WTC11 (cell line): ENCODE results near the gene SRRM5. TPM values are rescaled to one million over a fixed set of nuclear protein-coding genes. Genes with fewer than 3 reads are reported as not detected.

Experiments used
- ATAC-seq: fragments of 200-7000 bp; cut with Tn5 transposase; 2 replicates; pipeline ENCODE4 v1.10.0; 2021; ENCODE audit warnings: mild to moderate bottlenecking, moderate library complexity
- CTCF ChIA-PET: fragments of 300-600 bp; sonication (Branson Sonifier 250); formaldehyde crosslinking; loops from one replicate; lab custom pipeline; 2021; ENCODE audit warnings: antibody characterized with exemption; lab: Charles Lee
- POLR2A ChIA-PET: fragments of 350-600 bp; sonication (Branson Sonifier 250); formaldehyde crosslinking; loops from one replicate; lab custom pipeline; 2021; ENCODE audit warnings: antibody characterized with exemption; lab: Charles Lee
- DNase-seq: peaks from one replicate; pipeline ENCODE4 v3.0.0; 2021; ENCODE audit warnings: low spot score
- H3K27ac Mint-ChIP-seq: 2 replicates; pipeline ENCODE4 v1.8.0; 2021; ENCODE audit warnings: mixed read lengths
- H3K27me3 Mint-ChIP-seq: 2 replicates; pipeline ENCODE4 v1.8.0; 2021; ENCODE audit warnings: low read depth, mild to moderate bottlenecking, moderate library complexity, mixed read lengths
- H3K36me3 Mint-ChIP-seq: 2 replicates; pipeline ENCODE4 v1.8.0; 2021; ENCODE audit warnings: mixed read lengths
- H3K4me1 Mint-ChIP-seq: 2 replicates; pipeline ENCODE4 v1.8.0; 2022; ENCODE audit warnings: mixed read lengths
- H3K4me3 Mint-ChIP-seq: 2 replicates; pipeline ENCODE4 v1.8.0; 2021; ENCODE audit warnings: mild to moderate bottlenecking, moderate library complexity, mixed read lengths
- H3K9me3 Mint-ChIP-seq: 2 replicates; pipeline ENCODE4 v1.8.0; 2021; ENCODE audit warnings: mixed read lengths
- ATF1 ChIP-seq: sonication (generic); formaldehyde crosslinking; IDR thresholded peaks from 2 replicates; pipeline ENCODE4 v1.8.1; 2023; ENCODE audit warnings: mild to moderate bottlenecking, moderate library complexity, missing genetic modification reagents
- CBFB ChIP-seq: sonication (generic); formaldehyde crosslinking; IDR thresholded peaks from 2 replicates; pipeline ENCODE4 v1.8.1; 2022; ENCODE audit warnings: mild to moderate bottlenecking, low read depth, missing genetic modification reagents
- E2F4 ChIP-seq: sonication (generic); formaldehyde crosslinking; IDR thresholded peaks from 2 replicates; pipeline ENCODE4 v1.8.1; 2022; ENCODE audit warnings: low read depth, mild to moderate bottlenecking, moderate library complexity, missing genetic modification reagents, borderline replicate concordance
- EMX1 ChIP-seq: fragments of 250-450 bp; sonication (Bioruptor Pico); IDR thresholded peaks from 2 replicates; pipeline ENCODE4 v1.8.0; 2021; ENCODE audit warnings: mild to moderate bottlenecking
- FOXK1 ChIP-seq: sonication (generic); formaldehyde crosslinking; IDR thresholded peaks from 2 replicates; pipeline ENCODE4 v1.8.0; 2022; ENCODE audit warnings: mild to moderate bottlenecking, moderate library complexity, missing genetic modification reagents
- JUN ChIP-seq: sonication (generic); formaldehyde crosslinking; IDR thresholded peaks from 2 replicates; pipeline ENCODE4 v1.8.0; 2023; ENCODE audit warnings: mild to moderate bottlenecking, missing genetic modification reagents
- MLX ChIP-seq: sonication (generic); formaldehyde crosslinking; IDR thresholded peaks from 2 replicates; pipeline ENCODE4 v1.8.1; 2023; ENCODE audit warnings: mild to moderate bottlenecking, missing genetic modification reagents, moderate library complexity
- MXD4 ChIP-seq: fragments of 250-450 bp; sonication (Bioruptor Pico); IDR thresholded peaks from 2 replicates; pipeline ENCODE4 v1.8.0; 2021; ENCODE audit warnings: mild to moderate bottlenecking, moderate library complexity, borderline replicate concordance
- NFATC4 ChIP-seq: fragments of 250-450 bp; sonication (Bioruptor Pico); IDR thresholded peaks from 2 replicates; pipeline ENCODE4 v1.9.0; 2021; ENCODE audit warnings: mild to moderate bottlenecking
- NR2C2 ChIP-seq: sonication (generic); formaldehyde crosslinking; IDR thresholded peaks from 2 replicates; pipeline ENCODE4 v1.8.0; 2022; ENCODE audit warnings: mild to moderate bottlenecking, missing genetic modification reagents
- RELA ChIP-seq: sonication (generic); formaldehyde crosslinking; IDR thresholded peaks from 2 replicates; pipeline ENCODE4 v1.8.1; 2022; ENCODE audit warnings: missing genetic modification reagents, mild to moderate bottlenecking, borderline replicate concordance
- SMAD3 ChIP-seq: sonication (generic); formaldehyde crosslinking; IDR thresholded peaks from 2 replicates; pipeline ENCODE4 v1.8.0; 2022; ENCODE audit warnings: missing genetic modification reagents, mild to moderate bottlenecking, borderline replicate concordance
- STAT6 ChIP-seq: sonication (generic); formaldehyde crosslinking; conservative IDR thresholded peaks from 2 replicates; pipeline ENCODE4 v1.8.1; 2023; ENCODE audit warnings: mild to moderate bottlenecking, low read depth, missing genetic modification reagents, moderate library complexity
- TCF7 ChIP-seq: sonication (generic); formaldehyde crosslinking; IDR thresholded peaks from 2 replicates; pipeline ENCODE4 v1.8.0; 2022; ENCODE audit warnings: mild to moderate bottlenecking, low read depth, missing genetic modification reagents, moderate library complexity
- ZNF263 ChIP-seq: sonication (generic); formaldehyde crosslinking; IDR thresholded peaks from 2 replicates; pipeline ENCODE4 v1.8.1; 2022; ENCODE audit warnings: low read depth, mild to moderate bottlenecking, moderate library complexity, missing genetic modification reagents
- ZNF281 ChIP-seq: sonication (generic); formaldehyde crosslinking; IDR thresholded peaks from 2 replicates; pipeline ENCODE4 v1.8.0; 2023; ENCODE audit warnings: mild to moderate bottlenecking, missing genetic modification reagents
- ZNF317 ChIP-seq: sonication (generic); formaldehyde crosslinking; IDR thresholded peaks from 2 replicates; pipeline ENCODE4 v1.8.1; 2023; ENCODE audit warnings: low read depth, mild to moderate bottlenecking, moderate library complexity, missing genetic modification reagents, borderline replicate concordance
- ZNF425 ChIP-seq: fragments of 250-450 bp; sonication (Bioruptor Pico); conservative IDR thresholded peaks from 2 replicates; pipeline ENCODE4 v1.9.0; 2021; ENCODE audit warnings: mild to moderate bottlenecking
- total RNA-seq: library from RNA; stranded (reverse); gene quantifications from 3 replicates; pipeline ENCODE4 v1.2.3, GENCODE V29; 2021
- TF ChIP-seq, protein P1 (sequence below): fragments of 200-600 bp; IDR thresholded peaks from 2 replicates; pipeline ENCODE4 v1.8.0; 2022; ENCODE audit warnings: antibody characterized with exemption
- TF ChIP-seq, protein P2 (sequence below): sonication (generic); formaldehyde crosslinking; IDR thresholded peaks from 2 replicates; pipeline ENCODE4 v1.8.1; 2022; ENCODE audit warnings: missing genetic modification reagents, borderline replicate concordance

SRRM5 gene
- total RNA-seq, 1 experiment from 2014 or later: 0.42 TPM

- ATAC-seq (no peak), DNase-seq (no peak)
- H3K27me3 Mint-ChIP-seq: no peaks in the 10 kb centered on the region
- no peaks in the 10 kb centered on the region for H3K9me3 Mint-ChIP-seq
- H3K27ac Mint-ChIP-seq: no peak overlapping the region
- TF ChIP-seq STAT6 (CRISPR knock-in tag) (no peak), CBFB (CRISPR knock-in tag) (no peak), NFATC4 (CRISPR knock-in tag) (no peak), ZNF425 (CRISPR knock-in tag) (no peak), E2F4 (no peak), NR2C2 (CRISPR knock-in tag) (no peak), MXD4 (CRISPR knock-in tag) (no peak), TCF7 (CRISPR knock-in tag) (no peak), ZNF263 (CRISPR knock-in tag) (no peak), FOXK1 (CRISPR knock-in tag) (no peak)
- TF ChIP-seq, protein P1, sequence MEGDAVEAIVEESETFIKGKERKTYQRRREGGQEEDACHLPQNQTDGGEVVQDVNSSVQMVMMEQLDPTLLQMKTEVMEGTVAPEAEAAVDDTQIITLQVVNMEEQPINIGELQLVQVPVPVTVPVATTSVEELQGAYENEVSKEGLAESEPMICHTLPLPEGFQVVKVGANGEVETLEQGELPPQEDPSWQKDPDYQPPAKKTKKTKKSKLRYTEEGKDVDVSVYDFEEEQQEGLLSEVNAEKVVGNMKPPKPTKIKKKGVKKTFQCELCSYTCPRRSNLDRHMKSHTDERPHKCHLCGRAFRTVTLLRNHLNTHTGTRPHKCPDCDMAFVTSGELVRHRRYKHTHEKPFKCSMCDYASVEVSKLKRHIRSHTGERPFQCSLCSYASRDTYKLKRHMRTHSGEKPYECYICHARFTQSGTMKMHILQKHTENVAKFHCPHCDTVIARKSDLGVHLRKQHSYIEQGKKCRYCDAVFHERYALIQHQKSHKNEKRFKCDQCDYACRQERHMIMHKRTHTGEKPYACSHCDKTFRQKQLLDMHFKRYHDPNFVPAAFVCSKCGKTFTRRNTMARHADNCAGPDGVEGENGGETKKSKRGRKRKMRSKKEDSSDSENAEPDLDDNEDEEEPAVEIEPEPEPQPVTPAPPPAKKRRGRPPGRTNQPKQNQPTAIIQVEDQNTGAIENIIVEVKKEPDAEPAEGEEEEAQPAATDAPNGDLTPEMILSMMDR: no peak
- ChIA-PET CTCF (interaction anchor here (1.0 to 2.3 kb wide), 4 partner anchors 34 to 143 kb away, joined by 3 to 10 read pairs (median 4); no protein-coding TSS in a partner anchor), POLR2A (no interaction called here)
- H3K4me1 Mint-ChIP-seq: no peaks in the 10 kb centered on the region
- no peak overlapping the region for H3K4me3 Mint-ChIP-seq
- H3K36me3 Mint-ChIP-seq: peaks cover 23% of the 10 kb centered on the region
These were observed 22.6 kb upstream of the SRRM5 start for GRCh38 chr19:43589277-43589676.

DNA sequence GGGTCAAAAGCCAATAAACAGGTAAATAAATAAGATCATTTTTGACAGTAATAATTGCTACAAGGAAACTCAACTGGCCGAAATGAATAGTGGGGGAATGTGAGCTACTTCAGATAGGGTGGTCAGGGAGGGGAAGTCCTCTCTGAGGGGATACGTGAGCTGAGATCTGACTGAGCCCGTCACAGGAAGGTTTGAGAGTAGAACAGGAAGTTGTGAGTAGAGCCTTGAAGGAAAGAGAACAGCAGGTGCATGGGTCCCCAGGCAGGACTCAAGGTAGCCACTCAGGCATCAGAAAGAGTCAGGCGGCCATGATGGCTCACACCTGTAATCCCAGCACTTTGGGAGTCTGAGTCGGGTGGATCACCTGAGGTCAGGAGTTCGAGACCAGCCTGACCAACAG is 22.2 kb upstream of the SRRM5 start:
- POLR2A ChIA-PET: no interaction called here
- DNase-seq (no peak), ATAC-seq (no peak)
- CTCF ChIA-PET: interaction anchor here (1.0 to 2.3 kb wide), 3 partner anchors 34 to 63 kb away, joined by 3 to 10 read pairs (median 6); no protein-coding TSS in a partner anchor
- no peaks in the 10 kb centered on the region for H3K9me3 Mint-ChIP-seq
- no peak for TF ChIP-seq ATF1 (CRISPR knock-in tag)
- TF ChIP-seq ZNF281: no peak
- no peak for TF ChIP-seq RELA (CRISPR knock-in tag)
- TF ChIP-seq, protein P2, sequence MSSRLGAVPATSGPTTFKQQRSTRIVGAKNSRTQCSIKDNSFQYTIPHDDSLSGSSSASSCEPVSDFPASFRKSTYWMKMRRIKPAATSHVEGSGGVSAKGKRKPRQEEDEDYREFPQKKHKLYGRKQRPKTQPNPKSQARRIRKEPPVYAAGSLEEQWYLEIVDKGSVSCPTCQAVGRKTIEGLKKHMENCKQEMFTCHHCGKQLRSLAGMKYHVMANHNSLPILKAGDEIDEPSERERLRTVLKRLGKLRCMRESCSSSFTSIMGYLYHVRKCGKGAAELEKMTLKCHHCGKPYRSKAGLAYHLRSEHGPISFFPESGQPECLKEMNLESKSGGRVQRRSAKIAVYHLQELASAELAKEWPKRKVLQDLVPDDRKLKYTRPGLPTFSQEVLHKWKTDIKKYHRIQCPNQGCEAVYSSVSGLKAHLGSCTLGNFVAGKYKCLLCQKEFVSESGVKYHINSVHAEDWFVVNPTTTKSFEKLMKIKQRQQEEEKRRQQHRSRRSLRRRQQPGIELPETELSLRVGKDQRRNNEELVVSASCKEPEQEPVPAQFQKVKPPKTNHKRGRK (CRISPR knock-in tag): no peak
- TF ChIP-seq EMX1 (CRISPR knock-in tag): no peak
- TF ChIP-seq JUN: no peak
- TF ChIP-seq MLX (CRISPR knock-in tag): no peak
- no peak for TF ChIP-seq ZNF317 (CRISPR knock-in tag)
- TF ChIP-seq SMAD3 (CRISPR knock-in tag): no peak
- H3K27ac Mint-ChIP-seq: no peak overlapping the region
- no peaks in the 10 kb centered on the region for H3K27me3 Mint-ChIP-seq
- no peaks in the 10 kb centered on the region for H3K4me1 Mint-ChIP-seq
- peaks cover 23% of the 10 kb centered on the region for H3K36me3 Mint-ChIP-seq
- no peak overlapping the region for H3K4me3 Mint-ChIP-seq
